ENCODE data around the gene IL17RE.
"Not testable (repeated sequence)": the region's sequence is repeated elsewhere in the genome, so short reads cannot be mapped to it uniquely, and the experiment has no call there.

Gene IL17RE

DNA sequence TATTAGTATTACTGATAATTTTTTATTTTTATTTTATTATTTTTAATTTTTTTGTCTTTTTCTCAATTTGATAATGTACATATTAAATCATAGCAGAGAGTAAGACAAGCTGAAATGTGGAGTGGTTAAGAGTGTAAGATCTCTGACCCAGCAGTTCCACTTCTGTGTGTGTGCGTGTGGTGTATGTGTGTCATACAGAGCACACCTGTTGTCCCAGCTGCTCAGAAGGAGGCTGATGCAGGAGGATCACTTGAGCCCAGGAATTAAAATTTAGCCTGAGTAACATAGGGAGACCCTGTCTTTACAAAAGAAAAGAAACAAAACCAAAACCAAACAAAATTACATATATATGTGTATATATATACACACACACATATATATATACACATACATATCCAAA is 21.2 kb upstream of the IL17RE start:
- no peak for DNase-seq (ENCODE audit: low read depth in 2 of 2)

DNA sequence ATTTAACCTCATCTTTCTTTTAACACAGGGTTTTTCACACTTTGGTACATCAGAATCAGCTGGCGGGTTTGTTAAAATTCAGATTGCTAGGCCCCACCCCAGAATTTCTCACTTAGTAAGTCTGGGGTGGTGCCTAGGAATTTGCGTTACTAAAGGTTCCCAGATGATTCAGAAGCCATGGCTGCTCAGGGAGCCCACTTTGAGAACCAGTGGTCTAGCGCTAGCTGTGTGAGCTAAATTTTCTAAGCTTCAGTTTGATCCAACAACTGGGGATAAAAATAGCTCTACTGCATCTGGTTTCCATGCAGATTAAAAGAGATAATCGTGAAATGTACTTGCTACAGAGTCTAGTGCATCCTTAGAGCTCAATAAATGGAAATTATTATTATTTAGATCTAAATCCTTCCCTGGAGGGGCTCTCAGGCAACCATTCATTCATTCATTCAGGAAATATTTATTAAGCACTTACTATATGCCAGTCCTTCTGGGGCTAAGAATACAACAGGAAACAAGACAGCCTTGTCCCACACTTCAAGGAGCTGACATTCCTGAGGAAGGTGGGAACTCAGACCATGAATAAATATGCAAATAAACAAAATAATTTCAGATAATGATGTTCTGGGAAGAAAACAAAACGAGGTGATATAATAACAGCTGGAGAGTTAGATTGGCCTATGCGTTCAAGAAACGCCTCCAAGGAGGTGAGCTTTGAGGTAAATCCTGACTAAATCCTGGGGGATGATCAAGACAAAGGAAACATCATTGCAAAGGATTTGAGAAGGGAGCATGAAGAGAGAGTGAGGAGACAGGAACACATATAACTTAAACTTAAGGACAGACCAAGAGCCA is 18.7 kb upstream of the IL17RE start:
- DNase-seq (ENCODE audit: low read depth in 2 of 2): no peak

DNA sequence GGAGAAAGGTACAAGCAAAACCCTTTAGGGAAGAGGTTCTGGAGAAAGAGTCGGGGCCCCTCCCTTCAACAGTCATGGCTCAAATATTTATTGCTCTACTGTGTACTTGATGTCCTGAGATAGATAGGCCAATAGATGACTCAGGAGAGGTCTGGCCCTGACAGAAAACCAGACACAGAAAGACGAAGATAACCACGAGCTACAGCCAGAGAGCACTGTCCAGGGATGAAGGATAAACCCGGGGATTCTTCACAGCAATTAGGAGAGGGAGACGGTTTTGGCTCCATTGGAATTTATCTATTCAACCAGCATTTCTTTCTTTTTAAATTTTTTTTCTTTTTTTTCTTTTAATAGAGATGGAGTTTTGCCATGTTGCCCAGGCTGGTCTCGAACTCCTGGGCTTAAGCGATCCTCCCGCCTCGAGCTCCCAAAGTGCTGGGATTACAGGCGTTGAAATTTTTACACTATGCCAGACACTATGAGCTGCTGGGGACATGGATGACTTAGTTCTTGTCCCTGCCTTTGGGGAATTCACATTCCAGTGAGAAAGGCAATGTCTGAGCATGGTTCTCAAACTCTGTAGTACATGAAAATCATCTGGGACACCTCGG is 18.0 kb upstream of the IL17RE start:
- no peak for DNase-seq (ENCODE audit: low read depth in 2 of 2)

DNA sequence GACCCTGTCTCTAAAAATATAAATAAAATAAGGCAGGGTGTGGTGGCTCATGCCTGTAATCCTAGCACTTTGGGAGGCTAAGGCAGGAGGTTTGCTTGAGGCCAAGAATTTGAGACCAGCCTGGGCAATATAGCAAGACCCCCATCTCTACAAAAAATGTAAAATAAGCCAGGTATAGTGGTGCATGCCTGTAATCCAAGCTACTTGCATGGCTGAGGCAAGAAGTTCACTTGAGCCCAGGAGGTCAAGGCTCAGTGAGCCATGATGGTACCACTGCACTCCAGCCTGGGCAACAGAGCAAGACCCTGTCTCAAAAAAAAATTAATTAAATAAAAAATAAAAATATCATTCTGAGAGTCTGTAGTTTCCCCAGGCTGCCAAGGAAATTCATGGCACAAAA is 16.3 kb upstream of the IL17RE start:
- no peak for DNase-seq (ENCODE audit: low read depth in 2 of 2)

DNA sequence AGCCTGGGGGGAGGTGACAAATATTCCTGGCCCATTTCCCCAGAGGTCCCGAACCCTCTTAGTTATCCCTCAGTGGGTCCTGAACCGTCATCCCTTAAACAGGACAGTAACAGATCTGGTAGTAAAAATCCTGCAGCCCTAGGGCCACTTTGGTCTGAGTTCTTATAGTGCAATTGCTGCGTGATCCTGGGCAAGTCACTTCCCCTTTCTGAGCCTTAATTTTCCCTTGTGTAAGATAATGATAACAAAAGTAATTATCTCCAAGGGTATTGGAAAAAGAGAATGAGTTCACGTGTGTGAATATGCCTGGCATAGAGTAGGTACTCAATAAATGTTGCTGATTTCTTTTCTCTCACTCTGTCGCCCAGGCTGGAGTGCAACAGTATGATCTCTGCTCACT is 15.2 kb upstream of the IL17RE start:
- DNase-seq (ENCODE audit: low read depth in 2 of 2): no peak

DNA sequence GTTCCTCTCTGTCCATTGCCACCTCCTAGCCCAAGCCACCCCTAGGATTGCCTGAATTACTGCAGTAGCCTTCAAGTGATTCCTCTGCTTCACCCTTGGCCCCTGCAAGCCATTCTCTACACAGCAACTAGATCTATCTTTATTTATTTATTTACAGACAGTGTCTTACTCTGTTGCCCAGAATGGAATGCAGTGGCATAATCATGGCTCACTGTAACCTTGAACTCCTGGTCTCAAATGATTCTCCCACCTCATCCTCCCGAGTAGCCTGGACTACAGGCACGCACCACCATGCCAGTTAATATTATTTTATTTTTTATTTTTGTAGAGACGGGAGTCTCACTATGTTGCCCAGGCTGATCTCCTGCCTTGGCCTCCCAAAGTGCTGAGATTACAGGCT is 14.1 kb upstream of the IL17RE start:
- DNase-seq (ENCODE audit: low read depth in 2 of 2): no peak

DNA sequence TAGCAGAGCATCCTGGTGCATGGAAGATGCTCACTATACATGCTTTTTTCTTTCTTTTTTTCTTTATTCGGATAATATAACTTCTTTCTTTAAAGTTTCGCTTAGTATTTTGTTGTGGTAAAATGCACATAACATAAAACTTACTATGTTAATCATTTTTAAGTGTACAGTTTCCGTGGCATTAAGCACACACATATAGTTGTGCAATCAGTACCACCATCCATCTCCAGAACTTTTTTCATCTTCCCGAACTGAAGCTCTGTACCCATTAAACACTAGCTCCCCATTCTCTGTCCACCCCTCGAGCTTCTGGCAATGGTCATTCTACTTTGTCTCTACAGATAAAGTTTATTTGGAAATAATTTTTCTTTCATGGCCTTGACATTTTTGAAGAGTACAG is 13.2 kb upstream of the IL17RE start:
- DNase-seq (ENCODE audit: low read depth in 2 of 2): no peak

DNA sequence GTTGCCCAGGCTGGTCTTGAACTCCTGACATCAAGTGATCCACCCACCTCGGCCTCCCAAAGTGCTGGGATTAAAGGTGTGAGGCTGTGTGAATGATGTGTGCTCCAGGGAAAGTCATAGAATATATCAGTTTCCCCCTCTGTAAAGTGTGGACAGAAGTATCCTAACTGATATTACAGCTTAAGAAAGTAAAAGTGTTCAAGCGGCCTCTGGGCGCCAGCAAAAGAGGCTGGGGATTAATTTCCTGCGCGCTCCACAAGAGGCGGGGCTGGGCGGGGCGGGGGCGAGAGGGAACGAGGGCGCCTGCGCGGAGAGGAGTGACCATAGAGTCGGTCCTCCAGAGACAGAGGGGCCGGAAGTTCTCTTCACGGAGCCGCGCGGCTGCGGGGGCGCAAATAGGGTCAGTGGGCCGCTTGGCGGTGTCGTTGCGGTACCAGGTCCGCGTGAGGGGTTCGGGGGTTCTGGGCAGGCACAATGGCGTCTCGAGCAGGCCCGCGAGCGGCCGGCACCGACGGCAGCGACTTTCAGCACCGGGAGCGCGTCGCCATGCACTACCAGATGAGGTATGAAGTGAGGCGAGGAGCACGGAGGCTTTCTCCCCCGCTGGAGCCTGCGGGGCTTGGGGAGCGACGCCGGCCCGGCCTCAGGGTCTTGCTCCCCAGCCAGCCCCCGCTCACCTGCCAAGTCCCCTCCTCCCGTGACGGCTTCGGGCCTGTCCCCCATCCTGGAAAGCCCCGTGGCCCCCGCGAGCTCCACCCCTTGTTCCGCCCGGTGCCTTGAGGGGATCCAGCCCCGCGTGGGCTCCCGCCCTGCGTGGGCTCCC is 12.2 kb upstream of the IL17RE start, which contains the start of gene JAGN1:
Gene JAGN1 (plus strand): TSS at position 362 of the 823 bp plus-strand sequence. CDS start 113 bp downstream, at position 475.
- DNase-seq (ENCODE audit: low read depth in 2 of 2): peak; percentile 79 to 82

DNA sequence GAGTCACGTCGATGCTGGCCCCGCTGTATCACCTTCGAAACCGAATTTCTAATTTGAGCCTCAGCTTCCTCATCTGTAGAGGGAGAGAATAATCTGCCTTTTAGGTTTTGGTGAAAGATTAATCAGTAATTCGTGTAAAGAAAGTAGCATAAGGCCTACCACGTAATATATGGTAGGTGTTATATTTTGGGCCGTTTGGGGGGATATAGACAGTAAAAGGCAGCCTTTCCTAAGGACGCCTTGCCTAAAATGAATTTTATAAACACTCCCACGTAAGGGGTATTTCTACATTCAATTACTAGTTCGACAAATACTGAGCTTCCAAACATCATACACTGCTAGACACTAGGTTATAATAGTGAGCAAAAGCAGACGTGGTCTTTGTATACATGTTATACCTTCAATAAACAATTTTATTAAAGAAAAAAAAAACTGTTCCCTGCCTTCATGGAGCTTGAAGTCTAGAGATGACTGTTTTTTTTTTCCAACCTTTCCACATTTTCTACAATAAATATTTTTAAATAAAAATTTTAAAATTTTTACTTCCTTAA is 11.5 kb upstream of the IL17RE start:
- DNase-seq (ENCODE audit: low read depth in 2 of 2): no peak

DNA sequence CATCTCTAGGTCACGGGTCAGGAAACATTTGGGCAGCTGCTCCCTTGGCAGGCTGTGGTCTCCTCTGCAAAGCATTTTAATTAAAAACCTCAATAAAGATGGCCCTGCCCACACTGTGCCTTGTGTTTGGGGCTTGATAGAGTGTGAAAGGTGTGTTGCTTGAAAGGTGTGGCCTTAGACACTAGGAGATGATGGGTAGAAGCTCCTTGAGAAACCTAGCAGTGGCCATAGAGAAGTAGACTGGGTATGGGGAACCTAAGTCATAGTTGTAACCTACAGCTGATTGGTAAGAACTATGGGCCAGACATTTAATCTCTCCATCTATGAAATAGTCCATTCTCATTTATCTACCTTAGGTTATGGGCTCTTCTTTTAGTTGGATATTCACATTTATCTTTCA is 8.9 kb upstream of the IL17RE start:
- DNase-seq (ENCODE audit: low read depth in 2 of 2): no peak

DNA sequence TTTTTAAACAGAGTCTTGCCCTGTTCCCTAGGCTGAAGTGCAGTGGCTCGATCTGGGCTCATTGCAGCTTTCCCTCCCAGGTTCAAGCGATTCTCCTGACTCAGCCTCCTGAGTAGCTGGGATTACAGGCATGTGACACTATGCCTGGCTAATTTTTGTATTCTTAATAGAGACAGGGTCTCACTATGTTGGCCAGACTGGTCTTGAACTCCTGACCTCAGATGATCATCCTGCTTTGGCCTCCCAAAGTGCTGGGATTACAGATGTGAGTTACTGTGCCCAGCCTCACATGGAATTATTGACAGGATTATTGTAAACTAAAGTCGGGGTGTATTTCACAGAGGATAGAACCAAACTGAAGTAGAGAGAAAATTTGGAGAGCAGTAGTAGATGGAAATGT is 6.9 kb upstream of the IL17RE start:
- DNase-seq (ENCODE audit: low read depth in 2 of 2): not testable (repeated sequence)

DNA sequence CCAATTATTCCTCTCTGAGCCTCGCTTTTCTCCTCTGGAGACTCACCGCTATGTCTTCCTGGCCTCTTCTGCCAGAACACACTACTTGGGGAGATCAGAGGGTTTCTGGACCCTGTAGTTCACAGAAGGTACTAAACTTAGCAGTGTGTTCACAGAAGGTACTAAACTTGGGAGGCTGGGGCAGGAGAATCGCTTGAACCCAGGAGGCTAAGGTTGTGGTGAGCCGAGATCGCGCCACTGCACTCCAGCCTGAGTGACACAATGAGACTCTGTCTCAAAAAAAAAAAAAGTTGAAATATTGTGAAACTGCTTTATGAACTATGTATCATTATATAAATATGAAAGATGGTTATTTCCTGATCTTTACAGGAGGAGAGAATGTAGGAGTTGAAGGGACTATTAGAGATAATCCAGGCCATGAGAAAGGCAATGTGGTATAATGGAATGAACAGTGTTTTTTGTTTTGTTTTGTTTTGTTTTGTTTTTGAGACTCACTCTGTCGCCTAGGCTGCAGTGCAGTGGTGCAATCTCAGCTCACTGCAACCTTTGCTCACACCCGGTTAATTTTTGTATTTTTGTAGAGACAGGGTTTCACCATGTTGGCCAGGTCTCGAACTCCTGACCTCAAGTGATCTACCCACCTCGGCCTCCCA is 5.8 kb upstream of the IL17RE start:
- not testable (repeated sequence) for DNase-seq (ENCODE audit: low read depth in 2 of 2)

DNA sequence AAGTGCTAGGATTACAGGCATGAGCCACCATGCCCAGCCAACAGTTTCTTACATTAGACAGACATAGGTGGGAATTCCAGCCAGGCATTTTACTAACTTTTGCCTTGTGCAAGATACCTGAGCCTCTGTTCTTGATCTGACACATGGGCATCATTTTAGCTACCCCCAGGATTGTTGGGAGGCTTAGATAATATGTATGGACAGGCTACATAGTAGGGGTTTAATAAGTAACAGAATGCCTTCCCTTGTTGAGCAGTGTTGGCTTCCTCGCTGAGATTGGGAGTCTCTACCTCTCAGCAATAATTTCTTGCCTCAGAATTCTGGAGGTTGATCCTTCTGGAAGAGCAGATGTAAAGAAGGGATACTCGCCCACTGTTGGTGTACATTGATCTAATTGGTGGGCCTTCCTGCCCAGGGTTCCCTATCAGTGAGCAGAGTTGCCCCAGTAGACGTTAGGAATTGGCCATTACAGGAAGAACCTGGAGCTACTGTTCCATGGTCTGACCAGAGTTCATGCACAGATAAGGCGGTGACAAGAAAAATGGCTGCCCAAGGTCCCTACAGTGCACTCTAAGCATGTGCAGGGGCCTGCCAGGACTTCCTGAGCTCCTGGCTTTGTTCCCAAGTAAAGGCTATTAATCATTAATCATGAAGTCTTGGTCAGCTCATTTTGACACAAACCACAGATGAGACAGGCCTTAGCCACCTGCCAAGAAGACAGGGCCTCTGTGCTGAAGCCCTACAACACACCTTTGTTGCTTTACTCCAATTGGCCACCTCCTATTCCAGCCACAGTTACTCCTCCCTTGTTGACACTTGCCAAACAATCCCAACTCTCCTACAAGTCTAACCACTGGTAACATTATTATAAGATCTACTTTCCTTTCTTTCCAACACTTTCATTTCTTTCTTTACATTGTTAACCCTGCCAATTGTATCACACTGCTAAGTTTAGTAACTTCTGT is 5.0 kb upstream of the IL17RE start:
- no peak for DNase-seq (ENCODE audit: low read depth in 2 of 2)

DNA sequence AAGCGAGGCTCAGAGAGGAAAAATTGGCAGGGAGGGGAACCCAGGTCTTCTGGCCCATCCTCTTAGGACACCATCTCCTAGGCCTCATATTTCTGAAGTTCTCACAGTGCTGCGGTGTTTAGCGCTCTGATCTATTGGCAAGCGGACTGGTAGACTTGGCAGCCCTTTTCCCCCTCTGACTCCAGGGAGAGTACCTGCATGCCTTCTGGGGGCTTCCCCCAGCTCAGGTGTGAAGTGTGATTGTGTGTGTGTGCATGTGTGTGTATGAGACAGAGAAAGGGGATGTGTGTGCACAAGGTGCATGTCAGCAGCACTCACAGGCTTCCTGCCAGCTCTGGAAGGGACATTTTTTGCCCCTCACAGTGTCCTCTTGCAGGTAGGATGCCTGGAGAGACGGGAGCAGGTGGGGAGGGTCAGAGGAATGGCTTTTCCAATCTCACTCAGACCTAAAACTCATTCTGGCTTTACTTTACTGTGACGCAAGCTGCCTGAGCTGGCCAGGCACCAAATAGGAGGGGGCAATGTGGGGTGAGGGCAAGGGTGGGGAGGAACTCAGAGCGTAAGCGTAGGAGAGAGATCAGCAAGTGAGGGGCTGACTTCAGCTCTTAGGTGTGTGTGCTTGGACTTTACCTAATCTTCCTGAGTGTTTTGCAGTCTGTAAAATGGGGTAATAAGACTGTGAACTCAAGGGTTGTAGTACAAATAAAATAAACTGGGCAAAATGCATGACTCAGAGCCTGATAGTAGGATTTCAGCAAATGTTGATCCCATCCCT is 4.0 kb upstream of the IL17RE start:
- no peak for DNase-seq (ENCODE audit: low read depth in 2 of 2)

DNA sequence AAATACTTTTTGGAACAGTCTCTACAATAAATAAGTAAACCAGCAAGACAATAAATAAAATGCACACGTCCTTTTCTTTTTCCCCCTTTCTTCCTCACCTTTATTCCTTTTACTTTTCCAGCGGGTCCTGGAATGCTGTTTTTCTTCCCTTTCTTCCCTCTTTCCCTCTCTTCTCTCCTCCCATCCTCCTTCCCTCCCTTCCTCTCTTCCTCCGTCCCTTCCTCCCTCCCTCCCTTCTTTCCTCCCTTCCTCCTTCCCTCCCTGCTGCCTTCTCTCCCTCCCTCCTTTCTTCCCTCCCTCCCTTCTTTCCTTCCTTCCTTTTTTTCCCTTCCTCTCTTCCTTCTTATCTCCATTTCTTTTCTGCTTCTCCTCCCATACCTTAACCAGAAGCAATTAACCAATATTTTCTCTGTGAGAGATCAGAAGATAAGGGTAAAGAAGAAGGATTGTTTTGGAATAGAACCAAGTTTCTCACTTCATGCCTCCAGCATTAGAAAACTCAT is 3.3 kb upstream of the IL17RE start:
- no peak for DNase-seq (ENCODE audit: low read depth in 2 of 2)

DNA sequence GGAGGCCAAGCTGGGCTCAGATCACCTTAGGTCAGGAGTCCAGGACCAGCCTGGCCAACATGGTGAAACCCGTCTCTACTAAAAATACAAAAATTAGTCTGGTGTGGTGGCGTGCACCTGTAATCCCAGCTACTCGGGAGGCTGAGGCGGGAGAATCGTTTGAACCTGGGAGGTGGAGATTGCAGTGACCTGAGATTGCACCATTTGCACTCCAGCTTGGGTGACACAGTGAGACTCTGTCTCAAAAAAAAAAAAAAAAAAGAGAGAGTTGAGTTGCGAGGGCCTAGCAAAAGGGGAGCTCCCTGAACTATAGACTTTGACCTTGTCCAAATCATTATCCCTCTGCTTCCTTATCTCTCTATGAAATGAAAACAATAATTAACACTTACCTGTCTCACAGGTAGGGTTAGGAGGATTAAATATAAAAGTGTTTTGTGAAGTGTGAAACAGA is 1.7 kb upstream of the IL17RE start:
- DNase-seq (ENCODE audit: low read depth in 2 of 2): not testable (repeated sequence)

DNA sequence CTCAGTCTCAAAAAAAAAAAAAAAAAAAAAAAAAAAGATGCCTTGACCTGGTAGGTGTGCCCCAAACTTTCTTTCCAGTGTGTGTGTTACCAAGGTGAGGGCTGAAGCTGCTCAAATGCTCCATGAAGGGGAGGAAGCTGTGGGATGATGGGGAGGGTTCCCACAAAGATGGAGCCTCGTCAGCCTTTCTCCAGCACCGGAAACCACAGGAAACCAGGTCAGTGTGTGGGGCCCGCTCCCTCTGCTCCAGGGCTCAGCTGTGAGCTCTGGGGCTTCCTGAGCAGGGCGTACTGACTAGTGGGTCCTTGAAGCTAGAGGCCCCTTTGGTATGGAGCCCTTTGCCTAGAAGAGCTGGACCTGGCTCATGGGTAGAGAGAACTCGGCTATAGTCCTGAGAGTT is 681 bp upstream of the IL17RE start:
- no peak for DNase-seq (ENCODE audit: low read depth in 2 of 2)

DNA sequence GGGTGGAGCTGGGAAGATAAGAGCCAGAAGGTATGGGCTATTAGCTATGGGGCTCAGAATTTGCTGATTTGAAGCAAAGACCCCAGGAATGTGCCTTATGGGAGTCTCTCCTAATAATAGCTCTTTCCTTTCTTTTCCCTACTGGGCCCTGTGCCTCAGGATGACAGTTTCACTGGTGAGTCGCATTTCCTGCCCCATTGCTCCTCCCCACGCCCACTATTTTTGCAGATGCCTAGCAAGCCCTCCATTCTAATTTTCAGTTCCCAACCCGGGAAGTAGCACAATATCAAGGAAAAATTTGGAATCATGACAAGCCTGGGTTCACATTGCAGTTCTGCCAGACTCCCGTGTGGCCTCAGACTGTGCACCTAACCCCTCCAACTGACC is 583 bp downstream of the IL17RE start:
- DNase-seq (ENCODE audit: low read depth in 2 of 2): no peak

DNA sequence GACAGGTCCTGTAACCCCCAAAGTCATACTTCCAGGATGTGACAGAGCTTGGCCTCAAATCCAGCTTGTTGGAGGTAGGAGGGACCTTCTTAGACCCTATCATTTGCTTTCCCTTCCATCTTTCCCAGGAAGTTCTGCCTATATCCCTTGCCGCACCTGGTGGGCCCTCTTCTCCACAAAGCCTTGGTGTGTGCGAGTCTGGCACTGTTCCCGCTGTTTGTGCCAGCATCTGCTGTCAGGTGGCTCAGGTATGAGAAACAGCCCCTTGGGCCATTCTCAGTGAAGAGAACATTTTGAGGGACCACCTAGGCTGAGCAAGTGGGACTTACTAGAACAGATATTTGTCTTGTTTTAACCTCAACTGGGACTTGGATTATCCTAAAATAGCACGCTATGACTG is 1.3 kb downstream of the IL17RE start:
- no peak for DNase-seq (ENCODE audit: low read depth in 2 of 2)

Measured in stimulated activated CD8-positive, alpha-beta memory T cell treated with anti-CD3 and anti-CD28 coated beads, Interleukin-15, amount 100 ng/mL, for 48 hours (primary cell).